ENCODE results near the gene GATD1. TPM values are rescaled to one million over a fixed set of nuclear protein-coding genes. Genes with fewer than 3 reads are reported as not detected.
A peak's percentile ranks its signal among the peaks of the same experiment; 100 is the strongest.

Gene GATD1
- total and polyA plus RNA-seq, 11 donors: 13.4 to 30.8 (median 20.5) TPM

DNA sequence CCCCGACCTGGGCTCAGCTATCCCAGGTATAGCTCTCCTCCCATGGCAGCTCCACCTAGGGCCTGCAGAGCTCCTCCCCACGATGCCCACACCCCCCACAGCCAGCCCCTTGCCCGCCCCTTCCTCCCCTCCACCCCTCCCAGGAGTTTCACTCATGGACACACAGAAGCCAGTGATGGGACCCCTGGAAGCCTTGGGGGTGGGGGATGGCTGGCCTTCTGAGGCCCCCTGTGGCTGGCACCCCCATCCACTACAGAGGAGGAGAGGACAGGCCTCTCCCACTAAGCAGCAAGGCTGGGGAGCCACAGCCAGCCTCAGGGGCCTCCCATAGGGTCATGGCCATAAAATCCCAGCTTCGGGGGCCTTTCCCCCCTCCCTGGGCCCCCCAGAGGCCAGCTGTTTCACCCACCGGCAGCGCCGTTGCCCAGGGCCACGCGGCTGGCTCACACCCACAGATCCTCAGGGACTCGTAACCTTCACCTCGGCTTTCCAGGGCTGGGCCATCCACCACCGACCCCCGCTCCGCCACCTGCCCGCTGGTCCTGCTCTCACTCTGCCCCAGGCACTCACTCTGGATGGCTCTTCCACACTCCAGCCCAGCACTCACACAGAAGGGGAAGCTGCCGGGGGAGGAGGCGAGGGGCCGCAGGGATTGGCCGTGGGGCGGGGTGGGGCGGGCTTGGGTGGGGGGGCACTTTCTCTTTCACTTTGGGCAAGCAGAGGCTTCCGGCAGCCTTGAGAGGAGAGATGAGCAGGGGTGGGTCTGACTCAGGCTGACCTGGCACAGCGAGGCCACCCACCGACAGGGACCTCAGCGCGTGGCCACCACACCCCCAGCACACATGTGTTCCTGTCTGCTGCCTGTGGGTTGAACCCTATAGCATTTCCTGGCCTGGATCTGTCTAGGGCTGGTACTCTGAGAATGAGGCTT, 18.6 kb upstream of the GATD1 start:
- intact Hi-C loops (cut with DNase I): loop anchor here in 2 of 10 donors (5.0 to 10.0 kb wide), 2 partner anchors 61 to 116 kb away; partner anchors contain the start of gene CHID1 (in 1 of the 2)
- Histone ChIP-seq H3K4me1 (peaks cover 6 to 40% (median 24%) of the 10 kb centered on the region in 12 donors), H3K27ac (peak overlapping the region; percentile 5 to 88 (median 84)), H3K27me3 (no peaks in the 10 kb centered on the region), H3K9me3 (no peaks in the 10 kb centered on the region), H3K36me3 (peaks cover 0 to 38% (median 0%) of the 10 kb centered on the region in 9 donors), H3K4me3 (peak overlapping the region; percentile 29 to 89 (median 76))
- TF ChIP-seq CTCF (IDR thresholded peaks at IDR 0.05) (no peak), POLR2A (IDR thresholded peaks at IDR 0.05) (no peak)
- 11 to 43% (median 15%) methylated on average over 1 to 26 of the region's 26 CpGs for WGBS, 4 donors
- peak; percentile 48 to 77 (median 56) for ATAC-seq
- peak; percentile 74 to 83 (median 81) for DNase-seq

GRCh38 chr11:794766-795633, 17.7 kb upstream of the GATD1 start:
- peak in 1 of 4 donors; percentile 4 for ATAC-seq
- Histone ChIP-seq H3K36me3 (peaks cover 0 to 38% (median 0%) of the 10 kb centered on the region in 9 donors), H3K9me3 (no peaks in the 10 kb centered on the region), H3K27ac (peak overlapping the region in 3 of 12 donors; percentile 62 to 88 (median 86)), H3K27me3 (peaks cover 0 to 4% (median 0%) of the 10 kb centered on the region in 9 donors), H3K4me3 (peak overlapping the region in 11 of 12 donors; percentile 50 to 89 (median 77)), H3K4me1 (peaks cover 6 to 42% (median 24%) of the 10 kb centered on the region in 12 donors)
- 67 to 72% (median 70%) methylated on average over 19 to 38 of the region's 38 CpGs for WGBS, 4 donors
- no peak for DNase-seq
- intact Hi-C loops (cut with DNase I): loop anchor here in 2 of 10 donors (5.0 to 10.0 kb wide), 2 partner anchors 60 to 117 kb away; partner anchors contain the start of gene CHID1 (in 1 of the 2)
- no peak for TF ChIP-seq POLR2A (IDR thresholded peaks at IDR 0.05)
- no peak for TF ChIP-seq CTCF (IDR thresholded peaks at IDR 0.05)

DNA sequence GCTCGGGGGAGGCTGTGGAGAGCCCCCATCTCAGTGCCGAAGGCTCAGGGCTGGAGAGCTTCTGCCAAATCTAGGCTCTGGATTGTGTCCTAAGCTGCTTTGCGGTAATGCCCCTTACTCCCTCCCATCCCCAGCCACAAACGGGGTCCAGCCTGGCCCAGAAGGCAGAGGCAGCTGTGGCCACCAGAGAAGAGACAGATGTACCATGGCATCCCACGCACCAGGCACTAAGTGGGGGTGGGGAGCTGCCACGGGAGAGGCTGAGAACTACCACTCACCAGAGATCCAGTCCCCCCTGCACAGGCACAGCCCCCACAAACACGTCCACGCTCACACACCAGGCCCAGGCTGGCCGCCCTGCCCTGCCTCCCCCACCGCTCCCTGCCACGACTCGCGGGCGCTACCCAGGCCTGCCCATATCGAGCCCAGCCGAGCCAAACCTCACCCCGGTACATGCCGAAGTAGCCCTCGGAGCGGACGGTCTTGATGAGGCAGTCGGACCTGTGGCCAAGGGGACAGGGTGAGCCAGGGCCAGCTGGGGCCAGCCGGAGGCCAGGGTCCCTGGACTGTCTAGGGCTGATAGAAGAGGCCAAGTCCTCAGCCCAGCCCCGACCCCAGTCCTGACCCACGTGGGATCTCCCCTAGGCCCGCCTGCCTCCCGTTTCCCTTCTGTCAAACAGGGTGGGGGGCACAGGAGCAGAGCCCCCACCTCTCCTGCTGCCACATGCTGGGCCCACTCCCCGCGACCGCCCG, 16.9 kb upstream of the GATD1 start:
- intact Hi-C loops (cut with DNase I): loop anchor here in 1 of 10 donors (10.0 kb wide), 1 partner anchor 59 kb away; no protein-coding TSS in a partner anchor
- H3K4me1 ChIP-seq: peaks cover 6 to 49% (median 26%) of the 10 kb centered on the region in 12 donors
- no peak overlapping the region for H3K4me3 ChIP-seq
- ATAC-seq: no peak
- H3K27ac ChIP-seq: no peak overlapping the region
- peaks cover 0 to 13% (median 6%) of the 10 kb centered on the region in 9 donors for H3K27me3 ChIP-seq
- peaks cover 0 to 32% (median 0%) of the 10 kb centered on the region in 9 donors for H3K36me3 ChIP-seq
- no peak for DNase-seq
- 88 to 95% (median 92%) methylated on average over 18 to 31 of the region's 31 CpGs for WGBS, 4 donors
- TF ChIP-seq POLR2A (IDR thresholded peaks at IDR 0.05) (no peak), CTCF (IDR thresholded peaks at IDR 0.05) (no peak)
- H3K9me3 ChIP-seq: no peaks in the 10 kb centered on the region
